GM21381 (cell line): ENCODE measurements around the gene SCYGR6.

Source experiments
- ATAC-seq: cut with Tn5 transposase; IDR thresholded peaks from one replicate; pipeline ENCODE4 v1.9.1; 2021; ENCODE audit warnings: mild to moderate bottlenecking, moderate library complexity; ENCODE audit not compliant: unreplicated experiment

Gene SCYGR6

GRCh38 chr2:227716501-227716900, 8.1 kb downstream of the SCYGR6 start:
- no peak for ATAC-seq

GRCh38 chr2:227713291-227713690, 11.3 kb downstream of the SCYGR6 start:
- ATAC-seq: no peak

- no peak for ATAC-seq
These were observed 13.6 kb downstream of the SCYGR6 start for GRCh38 chr2:227710986-227711385.

- ATAC-seq: no peak
These were observed 17.2 kb downstream of the SCYGR6 start for GRCh38 chr2:227707390-227707789.

GRCh38 chr2:227706859-227707258, 17.7 kb downstream of the SCYGR6 start:
- ATAC-seq: no peak

GRCh38 chr2:227703961-227704360, 20.6 kb downstream of the SCYGR6 start:
- ATAC-seq: no peak

GRCh38 chr2:227703280-227703732, 21.3 kb downstream of the SCYGR6 start:
- no peak for ATAC-seq

- no peak for ATAC-seq
These were observed 23.0 kb downstream of the SCYGR6 start for GRCh38 chr2:227701556-227701955.

GRCh38 chr2:227696990-227697679, 27.4 kb downstream of the SCYGR6 start:
- no peak for ATAC-seq

- no peak for ATAC-seq
These were observed 37.4 kb downstream of the SCYGR6 start for GRCh38 chr2:227687189-227687588.

- ATAC-seq: no peak
These were observed 40.3 kb downstream of the SCYGR6 start for GRCh38 chr2:227684258-227684657.

- no peak for ATAC-seq
These were observed 46.6 kb downstream of the SCYGR6 start for GRCh38 chr2:227677928-227678327.

- no peak for ATAC-seq
These were observed 50.1 kb downstream of the SCYGR6 start for GRCh38 chr2:227674485-227674884.
